Measurements from ENCODE around the gene LPAR1.

GRCh38 chr9:110892689-110893088 lies 145.6 kb downstream of the LPAR1 start:
- TF ChIP-seq CTCF (IDR thresholded peaks at IDR 0.05; ENCODE audit: low read length): no peak
- no peak for TF ChIP-seq EZH2 (optimal IDR thresholded peaks at IDR 0.05; ENCODE audit: low read depth, low read length)

Data from MM.1S (cell line).